HG03520 (cell line): Measurements from ENCODE around the gene ZG16B.

Experiments
- ATAC-seq: cut with Tn5 transposase; IDR thresholded peaks from one replicate; pipeline ENCODE4 v1.9.1; 2021; ENCODE audit warnings: mild to moderate bottlenecking, moderate library complexity; ENCODE audit not compliant: unreplicated experiment

ZG16B gene

GRCh38 chr16:2842340-2843000 is 12.4 kb downstream of the ZG16B start:
- ATAC-seq: no peak

- no peak for ATAC-seq
Measured at GRCh38 chr16:2843526-2843925, 13.4 kb downstream of the ZG16B start.

GRCh38 chr16:2845116-2845515 is 15.0 kb downstream of the ZG16B start:
- ATAC-seq: no peak

- no peak for ATAC-seq
Measured at GRCh38 chr16:2846511-2847310, 16.6 kb downstream of the ZG16B start.

- ATAC-seq: no peak
Measured at GRCh38 chr16:2848933-2849725, 19.0 kb downstream of the ZG16B start.

GRCh38 chr16:2852003-2852730 is 22.1 kb downstream of the ZG16B start:
- ATAC-seq: no peak

- ATAC-seq: no peak
Measured at GRCh38 chr16:2852731-2853507, 22.8 kb downstream of the ZG16B start.

GRCh38 chr16:2853531-2854073 is 23.5 kb downstream of the ZG16B start:
- no peak for ATAC-seq

- no peak for ATAC-seq
Measured at GRCh38 chr16:2854700-2855309, 24.7 kb downstream of the ZG16B start.

- ATAC-seq: no peak
Measured at GRCh38 chr16:2855536-2855935, 25.4 kb downstream of the ZG16B start.

- ATAC-seq: no peak
Measured at GRCh38 chr16:2856061-2856670, 26.1 kb downstream of the ZG16B start.

- ATAC-seq: no peak
Measured at GRCh38 chr16:2856686-2857450, 26.8 kb downstream of the ZG16B start.

- no peak for ATAC-seq
Measured at GRCh38 chr16:2857451-2858244, 27.5 kb downstream of the ZG16B start, which contains the start of gene PRSS22. Gene PRSS22, minus strand, starts transcription at chr16:2858170. Its CDS starts 66 bp downstream, at chr16:2858104.

- no peak for ATAC-seq
Measured at GRCh38 chr16:2858245-2859025, 28.3 kb downstream of the ZG16B start.

GRCh38 chr16:2859686-2860265 is 29.7 kb downstream of the ZG16B start:
- ATAC-seq: no peak
